Motor neuron (in vitro differentiated cells): ENCODE measurements around the gene FMN1. TPM values are rescaled to one million over a fixed set of nuclear protein-coding genes. Genes with fewer than 3 reads are reported as not detected.
A peak's percentile ranks its signal among the peaks of the same experiment; 100 is the strongest.

ENCODE experiments used
- ATAC-seq, 8 experiments: fragments of 200-7000 bp; cut with Tn5 transposase; replicated peaks in 6 of 8; 2 replicates each; pipeline ENCODE4 v1.8.0; 2021; ENCODE audit warnings: mild to moderate bottlenecking in 8 of 8, moderate library complexity in 8 of 8
- H3K27ac ChIP-seq, 2 donors: fragments of 250-450 bp; sonication (Bioruptor Pico); 2 replicates each; pipeline ENCODE4 v1.9.0; 2021; ENCODE audit warnings: antibody characterized with exemption in 2 of 2, mild to moderate bottlenecking in 2 of 2, moderate library complexity in 1 of 2
- H3K4me1 ChIP-seq, 2 donors: fragments of 250-450 bp; sonication (Bioruptor Pico); replicated peaks in 1 of 2; 2 replicates each; pipeline ENCODE4 v1.6.1; 2021; ENCODE audit warnings: antibody characterized with exemption in 2 of 2, mild to moderate bottlenecking in 2 of 2, moderate library complexity in 1 of 2
- H3K4me3 ChIP-seq, 5 donors: fragments of 250-450 bp; sonication (Bioruptor Pico); 2 replicates each; pipeline ENCODE4 v1.9.0; 2021; ENCODE audit warnings: antibody characterized with exemption in 5 of 5, mild to moderate bottlenecking in 5 of 5, moderate library complexity in 4 of 5
- WGBS, 10 experiments: fragments of 450-650 bp; shearing (Covaris generic); methylation state at CpG; one replicate each; pipeline ENCODE4 v1.0.0; 2022; 5-methylcytosine and 5-hydroxymethylcytosine counted together
- in situ Hi-C, 9 experiments: fragments of 400-800 bp; cut with MboI; loops; one replicate each; pipeline ENCODE4 v1.15.0; 2021; ENCODE audit warnings: low sequenced_read_pairs in 9 of 9, low pct_unique_long_range_greater_than_20kb in 2 of 9; ENCODE audit not compliant: unreplicated experiment in 9 of 9
- total RNA-seq, 8 experiments: library from RNA; unstranded; fragments of 300-600 nt; gene quantifications; 2 replicates each; pipeline versions ENCODE4 v1.2.3 to v1.2.4, GENCODE V29; 2022

FMN1 gene
- total RNA-seq, 8 experiments from 2014 or later: 0.27 to 4.2 (median 2.0) TPM

DNA sequence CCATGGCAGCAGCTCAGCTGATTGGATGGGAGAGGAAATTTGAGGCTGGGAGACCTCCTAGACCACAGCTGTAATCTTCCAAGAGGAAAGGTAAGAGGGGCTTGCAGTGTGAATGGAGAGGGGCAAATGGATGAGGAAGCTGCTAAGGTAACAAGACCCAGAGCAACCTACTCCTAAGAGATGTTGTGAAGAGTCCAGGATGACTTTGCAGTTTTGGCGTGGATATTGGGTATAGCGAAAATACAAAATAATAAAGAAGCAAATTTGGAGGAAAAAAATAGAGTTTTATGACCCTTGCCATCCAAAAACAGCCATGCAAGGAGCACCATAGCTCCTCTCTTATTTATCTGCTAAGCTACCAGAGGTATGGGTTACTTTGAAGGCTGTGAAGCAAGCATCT is 290.1 kb downstream of the FMN1 start:
- in situ Hi-C loops: no loop called here
- H3K27ac ChIP-seq: no peak overlapping the region
- ATAC-seq: no peak
- WGBS, 10 experiments: 73 to 100% (median 95%) methylated on average over 2 of the region's 2 CpGs; no CpG with 5 or more reads in 3 of the 10 experiments
- H3K4me3 ChIP-seq: no peak overlapping the region
- H3K4me1 ChIP-seq: peaks cover 5 to 11% of the 10 kb centered on the region in 2 donors

- H3K4me1 ChIP-seq: peaks cover 7 to 15% of the 10 kb centered on the region in 2 donors
- in situ Hi-C loops: no loop called here
- ATAC-seq: no peak
- WGBS, 10 experiments: 44 to 100% (median 83%) methylated on average over 2 to 8 of the region's 10 CpGs
- H3K27ac ChIP-seq: no peak overlapping the region
- H3K4me3 ChIP-seq: no peak overlapping the region
These were observed 290.8 kb downstream of the FMN1 start for GRCh38 chr15:32903591-32904290.

DNA sequence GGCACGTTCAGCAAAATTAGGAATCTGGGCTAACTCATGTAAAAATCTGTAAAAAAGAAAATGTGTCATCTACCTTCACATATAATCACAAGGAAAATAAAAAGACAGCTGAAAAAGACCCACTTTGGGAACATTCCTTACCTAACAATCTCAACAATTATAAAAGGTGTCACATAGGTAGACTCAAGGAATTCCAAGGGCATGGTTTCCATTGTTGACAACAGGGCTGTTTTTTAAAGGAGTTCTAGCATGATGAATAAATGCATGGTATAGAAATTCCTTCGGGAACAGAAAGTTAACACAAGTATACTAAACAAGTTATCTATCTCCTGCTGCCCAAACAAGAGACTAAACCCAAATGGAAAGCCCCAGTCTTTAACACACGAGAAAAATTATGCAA is 292.5 kb downstream of the FMN1 start:
- no peak overlapping the region for H3K4me3 ChIP-seq
- no peak overlapping the region for H3K27ac ChIP-seq
- 46 to 100% (median 80%) methylated on average over 1 to 3 of the region's 3 CpGs; no CpG with 5 or more reads in 1 of the 10 experiments for WGBS, 10 experiments
- ATAC-seq: no peak
- H3K4me1 ChIP-seq: peaks cover 9 to 11% of the 10 kb centered on the region in 2 donors
- in situ Hi-C loops: no loop called here

DNA sequence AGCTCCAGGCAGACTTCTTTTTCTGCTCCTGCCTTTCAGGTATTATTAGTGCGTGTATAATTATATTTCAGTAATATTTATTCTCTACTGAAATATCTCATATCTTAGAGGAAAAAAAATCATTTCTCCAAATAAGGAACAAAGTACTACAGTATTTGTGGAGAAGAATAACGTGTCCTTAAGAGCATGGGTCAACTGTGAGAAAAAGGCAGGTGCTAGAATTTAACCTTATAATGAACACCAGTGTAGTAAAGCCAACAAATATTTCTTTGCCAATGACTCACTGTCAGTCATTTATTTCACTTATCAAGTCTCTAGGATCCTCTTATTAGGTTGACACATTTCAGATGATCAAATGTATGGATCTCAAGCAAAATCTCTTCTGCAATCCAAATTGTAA is 293.3 kb downstream of the FMN1 start:
- ATAC-seq: no peak
- Histone ChIP-seq H3K4me1 (peaks cover 9 to 11% of the 10 kb centered on the region in 2 donors), H3K27ac (no peak overlapping the region), H3K4me3 (no peak overlapping the region)
- in situ Hi-C loops: no loop called here
- WGBS, 10 experiments: 64 to 97% (median 88%) methylated on average over 1 to 2 of the region's 2 CpGs; no CpG with 5 or more reads in 3 of the 10 experiments

GRCh38 chr15:32899126-32899596 is 295.4 kb downstream of the FMN1 start:
- peak in 5 of 8 experiments; percentile 40 to 55 (median 48) for ATAC-seq
- WGBS, 10 experiments: 0 to 77% (median 24%) methylated on average over 1 to 4 of the region's 6 CpGs; no CpG with 5 or more reads in 2 of the 10 experiments
- H3K4me3 ChIP-seq: no peak overlapping the region
- no peak overlapping the region for H3K27ac ChIP-seq
- in situ Hi-C loops: no loop called here
- H3K4me1 ChIP-seq: peaks cover 9 to 11% of the 10 kb centered on the region in 2 donors

GRCh38 chr15:32898414-32898813 is 296.1 kb downstream of the FMN1 start:
- Histone ChIP-seq H3K4me3 (no peak overlapping the region), H3K4me1 (peaks cover 9 to 11% of the 10 kb centered on the region in 2 donors), H3K27ac (no peak overlapping the region)
- in situ Hi-C loops: no loop called here
- no peak for ATAC-seq
- 45 to 79% (median 60%) methylated on average over 1 to 4 of the region's 4 CpGs; no CpG with 5 or more reads in 1 of the 10 experiments for WGBS, 10 experiments

DNA sequence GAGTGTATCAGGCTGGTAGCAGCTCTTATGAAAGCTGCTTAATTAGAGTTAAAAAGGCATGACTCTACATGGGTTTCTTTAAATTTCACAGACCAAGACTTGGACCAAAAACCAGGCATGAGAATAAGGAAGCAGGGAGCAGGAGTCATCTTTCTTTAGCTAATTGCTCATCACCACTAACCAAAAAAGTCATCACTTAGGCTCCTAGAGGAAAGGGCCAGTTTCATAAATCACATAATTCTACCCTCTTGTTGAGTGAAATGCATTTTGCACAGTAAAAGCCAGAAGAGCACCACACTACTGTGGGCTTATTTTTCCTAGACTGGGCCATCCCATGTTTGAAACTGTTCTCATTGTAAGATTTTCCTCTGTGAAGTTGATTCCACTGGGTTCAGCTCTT is 301.1 kb downstream of the FMN1 start:
- Histone ChIP-seq H3K4me3 (no peak overlapping the region), H3K4me1 (peaks cover 0 to 1% of the 10 kb centered on the region in 2 donors), H3K27ac (no peak overlapping the region)
- in situ Hi-C loops: no loop called here
- ATAC-seq: no peak

DNA sequence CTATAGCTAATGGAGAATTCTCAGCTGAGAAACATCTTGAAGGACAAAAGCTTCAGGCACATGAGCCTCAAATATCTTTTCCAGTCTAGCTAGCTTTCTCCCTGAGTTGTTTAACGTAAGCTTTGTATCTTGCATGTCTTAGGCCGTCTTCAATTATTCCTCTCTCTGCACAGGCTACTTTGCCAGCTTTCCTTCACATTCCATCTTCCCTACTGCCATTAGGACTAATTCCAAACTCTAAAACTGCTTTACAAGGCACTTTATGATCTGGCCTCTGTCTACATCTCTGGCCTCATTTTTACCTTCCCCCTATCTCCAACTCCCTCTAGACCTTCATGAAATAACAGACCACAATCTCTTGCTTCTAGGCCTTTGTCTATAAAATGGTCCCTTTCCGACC is 305.3 kb downstream of the FMN1 start:
- no peak overlapping the region for H3K4me3 ChIP-seq
- WGBS, 10 experiments: 20 to 100% (median 85%) methylated on average over 1 to 3 of the region's 3 CpGs

DNA sequence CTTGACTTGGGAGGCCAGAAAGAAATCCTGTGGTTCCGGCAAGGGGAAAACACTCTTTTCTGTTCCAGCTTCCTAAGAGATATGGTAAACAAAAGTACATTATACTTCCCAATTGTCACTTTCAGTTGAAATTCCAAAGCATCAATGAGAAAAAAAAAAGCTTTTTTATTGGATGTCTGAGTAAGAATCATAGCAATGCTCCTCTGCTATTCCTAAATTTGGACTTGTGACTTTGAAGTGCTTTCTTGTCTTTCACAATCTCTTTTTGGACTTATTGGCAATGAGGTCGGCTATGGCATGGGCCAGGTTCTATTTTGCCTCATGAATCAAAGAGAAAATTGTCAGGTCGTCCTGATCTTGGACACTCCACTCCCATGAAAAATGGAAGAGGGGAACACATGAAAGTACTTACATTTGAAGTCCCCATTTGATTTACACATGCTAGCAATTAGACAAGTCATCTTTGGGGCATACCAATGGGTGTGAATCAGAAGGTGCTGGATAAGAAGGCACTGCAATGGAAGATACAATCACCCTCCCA is 306.2 kb downstream of the FMN1 start:
- WGBS, 10 experiments: 8 to 100% (median 96%) methylated on average over 1 to 3 of the region's 3 CpGs; no CpG with 5 or more reads in 1 of the 10 experiments
- no peak for ATAC-seq

More for the DNA sequence above, 305.3 kb downstream of the FMN1 start:
- H3K27ac ChIP-seq: no peak overlapping the region
- in situ Hi-C loops: no loop called here
- no peak for ATAC-seq
- peaks cover 0 to 2% of the 10 kb centered on the region in 2 donors for H3K4me1 ChIP-seq

GRCh38 chr15:32887090-32887489 is 307.4 kb downstream of the FMN1 start:
- no peak for ATAC-seq
- Histone ChIP-seq H3K4me1 (peaks cover 0 to 2% of the 10 kb centered on the region in 2 donors), H3K4me3 (no peak overlapping the region), H3K27ac (no peak overlapping the region)
- 55 to 100% (median 91%) methylated on average over 1 to 4 of the region's 4 CpGs; no CpG with 5 or more reads in 1 of the 10 experiments for WGBS, 10 experiments
- in situ Hi-C loops: no loop called here

More for the DNA sequence above, 306.2 kb downstream of the FMN1 start:
- in situ Hi-C loops: no loop called here
- Histone ChIP-seq H3K27ac (no peak overlapping the region), H3K4me1 (peaks cover 0 to 2% of the 10 kb centered on the region in 2 donors), H3K4me3 (no peak overlapping the region)

DNA sequence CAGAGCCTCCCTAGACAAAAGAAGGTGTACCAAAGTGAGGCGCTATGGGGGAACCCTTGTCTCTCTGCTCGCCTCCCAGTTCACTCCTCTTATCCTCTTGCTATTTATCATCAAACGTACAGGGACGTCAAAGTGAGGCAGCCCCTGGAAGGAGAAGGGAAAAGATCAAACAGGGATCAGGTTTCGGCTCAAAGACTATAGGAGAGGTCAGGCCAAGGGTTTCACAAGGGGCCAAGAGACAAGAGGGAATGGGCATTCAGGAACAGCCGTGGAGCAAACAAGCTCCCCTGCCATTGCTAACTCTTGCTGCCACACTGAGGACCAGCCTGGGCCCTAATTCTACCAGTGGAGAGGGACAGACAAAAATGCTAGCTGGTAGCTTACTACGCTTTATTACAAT is 308.1 kb downstream of the FMN1 start:
- WGBS, 10 experiments: 42 to 100% (median 70%) methylated on average over 1 to 6 of the region's 7 CpGs; no CpG with 5 or more reads in 1 of the 10 experiments
- ATAC-seq: no peak
- H3K27ac ChIP-seq: no peak overlapping the region

DNA sequence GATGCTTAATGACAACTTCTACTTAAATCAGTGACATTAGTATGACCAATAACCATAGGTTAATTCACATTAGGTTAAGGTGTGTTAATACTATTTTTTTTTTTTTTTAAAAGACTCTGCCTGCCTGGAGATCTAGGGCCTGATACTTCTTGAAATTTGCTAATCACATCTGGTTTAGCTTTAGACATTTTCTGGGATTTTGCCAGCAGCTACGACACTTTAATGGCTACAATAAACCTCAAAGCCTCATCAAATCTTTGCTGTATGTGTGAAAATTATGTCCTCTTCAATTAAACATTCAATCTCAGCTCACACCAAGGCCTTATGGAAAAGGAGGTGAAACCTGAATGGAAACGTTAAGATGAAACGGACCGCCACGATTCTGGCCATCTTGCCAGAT is 308.8 kb downstream of the FMN1 start:
- no peak overlapping the region for H3K4me3 ChIP-seq
- in situ Hi-C loops: no loop called here
- WGBS, 10 experiments: 34 to 100% (median 92%) methylated on average over 3 to 5 of the region's 5 CpGs; no CpG with 5 or more reads in 2 of the 10 experiments
- no peak overlapping the region for H3K27ac ChIP-seq
- peaks cover 0 to 2% of the 10 kb centered on the region in 2 donors for H3K4me1 ChIP-seq
- ATAC-seq: no peak

More for the DNA sequence above, 308.1 kb downstream of the FMN1 start:
- in situ Hi-C loops: no loop called here
- Histone ChIP-seq H3K4me1 (peaks cover 0 to 2% of the 10 kb centered on the region in 2 donors), H3K4me3 (no peak overlapping the region)

DNA sequence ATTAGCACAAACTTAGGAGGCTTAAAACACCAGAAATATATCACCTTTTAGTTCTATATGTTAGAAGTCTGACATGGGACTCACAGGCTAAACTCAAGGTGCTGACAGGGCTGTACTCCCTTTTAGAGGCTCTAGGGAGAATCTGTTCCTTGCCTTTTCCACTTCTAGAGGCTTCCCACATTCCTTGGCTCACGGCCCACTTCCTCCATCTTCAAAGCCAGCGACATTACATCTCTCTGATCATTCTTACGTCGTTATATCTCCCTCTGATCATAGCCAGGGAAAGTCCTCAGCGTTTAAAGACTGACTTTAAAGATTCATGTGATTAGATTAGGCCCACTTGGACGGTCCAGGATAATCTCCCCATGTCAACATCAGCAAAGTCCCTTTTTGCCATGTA is 310.4 kb downstream of the FMN1 start:
- peaks cover 4 to 6% of the 10 kb centered on the region in 2 donors for H3K4me1 ChIP-seq
- no peak overlapping the region for H3K27ac ChIP-seq
- H3K4me3 ChIP-seq: no peak overlapping the region
- in situ Hi-C loops: no loop called here
- ATAC-seq: no peak
- WGBS, 10 experiments: 38 to 100% (median 66%) methylated on average over 1 to 6 of the region's 6 CpGs
